ENCODE data around the gene DOCK1.
"Not testable (repeated sequence)": the region's sequence is repeated elsewhere in the genome, so short reads cannot be mapped to it uniquely, and the experiment has no call there.

DOCK1 gene

GRCh38 chr10:126904818-126905701 lies at the start of gene DOCK1:
Gene DOCK1, plus strand, starts transcription at chr10:126905428. Its CDS starts 90 bp downstream, at chr10:126905518.
- peak; percentile 7 for DNase-seq

- DNase-seq = no peak
Measured at GRCh38 chr10:126857178-126857806, 47.9 kb upstream of the DOCK1 start.

GRCh38 chr10:126867567-126868365 lies 37.5 kb upstream of the DOCK1 start:
- no peak for DNase-seq

- DNase-seq = no peak
Measured at GRCh38 chr10:126868371-126868770, 36.9 kb upstream of the DOCK1 start.

- DNase-seq = no peak
Measured at GRCh38 chr10:126872135-126872534, 33.1 kb upstream of the DOCK1 start.

- DNase-seq = no peak
Measured at GRCh38 chr10:126872768-126873167, 32.5 kb upstream of the DOCK1 start.

- DNase-seq = no peak
Measured at GRCh38 chr10:126876456-126876855, 28.8 kb upstream of the DOCK1 start.

- no peak for DNase-seq
Measured at GRCh38 chr10:126877390-126877789, 27.8 kb upstream of the DOCK1 start.

- DNase-seq = no peak
Measured at GRCh38 chr10:126878594-126878993, 26.6 kb upstream of the DOCK1 start.

GRCh38 chr10:126880926-126881325 lies 24.3 kb upstream of the DOCK1 start:
- no peak for DNase-seq

- DNase-seq = not testable (repeated sequence)
Measured at GRCh38 chr10:126882055-126882454, 23.2 kb upstream of the DOCK1 start.

- DNase-seq = not testable (repeated sequence)
Measured at GRCh38 chr10:126888436-126888835, 16.8 kb upstream of the DOCK1 start.

- DNase-seq = no peak
Measured at GRCh38 chr10:126889421-126889820, 15.8 kb upstream of the DOCK1 start.

- DNase-seq = not testable (repeated sequence)
Measured at GRCh38 chr10:126890797-126891196, 14.4 kb upstream of the DOCK1 start.

- DNase-seq = no peak
Measured at GRCh38 chr10:126892226-126893175, 12.7 kb upstream of the DOCK1 start.

GRCh38 chr10:126893206-126893605 lies 12.0 kb upstream of the DOCK1 start:
- DNase-seq = no peak

GRCh38 chr10:126893841-126894240 lies 11.4 kb upstream of the DOCK1 start:
- no peak for DNase-seq

- no peak for DNase-seq
Measured at GRCh38 chr10:126895214-126895781, 9.9 kb upstream of the DOCK1 start.

GRCh38 chr10:126898460-126898859 lies 6.8 kb upstream of the DOCK1 start:
- DNase-seq = no peak

- not testable (repeated sequence) for DNase-seq
Measured at GRCh38 chr10:126899529-126899928, 5.7 kb upstream of the DOCK1 start.

- DNase-seq = no peak
Measured at GRCh38 chr10:126902157-126902556, 3.1 kb upstream of the DOCK1 start.

All from NCI-H1105 (cell line).